NK-92 treated with Interleukin-12 subunit alpha and Interleukin-12 subunit beta, amount 100 ng/mL, for 24 hours (cell line): ENCODE data around the gene USP27X.

Source experiments
- DNase-seq: peaks from one replicate; lab custom pipeline; 2025; lab: John Stamatoyannopoulos, UW

Gene USP27X

GRCh38 chrX:49878834-49879655 lies at the start of gene USP27X:
TSS of gene USP27X (plus strand) at chrX:49879484. CDS start at chrX:49880308, 824 bp downstream.
- DNase-seq: peak; percentile 8

GRCh38 chrX:49838374-49838773 lies 40.9 kb upstream of the USP27X start:
- DNase-seq: no peak

GRCh38 chrX:49840679-49841078 lies 38.6 kb upstream of the USP27X start:
- DNase-seq: no peak

GRCh38 chrX:49842621-49843020 lies 36.7 kb upstream of the USP27X start:
- DNase-seq: no peak

GRCh38 chrX:49844611-49845010 lies 34.7 kb upstream of the USP27X start:
- no peak for DNase-seq

- DNase-seq: no peak
Measured at GRCh38 chrX:49845701-49846403, 33.4 kb upstream of the USP27X start.

- DNase-seq: no peak
Measured at GRCh38 chrX:49846522-49846921, 32.8 kb upstream of the USP27X start.

- DNase-seq: no peak
Measured at GRCh38 chrX:49848275-49848674, 31.0 kb upstream of the USP27X start.

- DNase-seq: no peak
Measured at GRCh38 chrX:49850028-49850427, 29.3 kb upstream of the USP27X start.

GRCh38 chrX:49853661-49854060 lies 25.6 kb upstream of the USP27X start:
- no peak for DNase-seq

- no peak for DNase-seq
Measured at GRCh38 chrX:49856819-49857218, 22.5 kb upstream of the USP27X start.

GRCh38 chrX:49858341-49858740 lies 20.9 kb upstream of the USP27X start:
- no peak for DNase-seq

GRCh38 chrX:49859491-49859890 lies 19.8 kb upstream of the USP27X start:
- DNase-seq: no peak

- no peak for DNase-seq
Measured at GRCh38 chrX:49860867-49861535, 18.3 kb upstream of the USP27X start.

- DNase-seq: no peak
Measured at GRCh38 chrX:49862093-49862492, 17.2 kb upstream of the USP27X start.

- no peak for DNase-seq
Measured at GRCh38 chrX:49868739-49869138, 10.5 kb upstream of the USP27X start.

GRCh38 chrX:49876750-49877149 lies 2.5 kb upstream of the USP27X start:
- DNase-seq: no peak

- no peak for DNase-seq
Measured at GRCh38 chrX:49877397-49878101, 1.7 kb upstream of the USP27X start.

- DNase-seq: no peak
Measured at GRCh38 chrX:49878128-49878833, 1.0 kb upstream of the USP27X start.

GRCh38 chrX:49879656-49880277 lies 483 bp downstream of the USP27X start:
- no peak for DNase-seq

- no peak for DNase-seq
Measured at GRCh38 chrX:49880668-49881067, 1.4 kb downstream of the USP27X start.
